HG02678 (cell line): ENCODE results near the gene TAF15.
A peak's percentile ranks its signal among the peaks of the same experiment; 100 is the strongest.

Source experiments
- ATAC-seq: cut with Tn5 transposase; IDR thresholded peaks from one replicate; pipeline ENCODE4 v1.9.1; 2021; ENCODE audit warnings: mild to moderate bottlenecking, moderate library complexity; ENCODE audit not compliant: unreplicated experiment

The TAF15 gene

DNA sequence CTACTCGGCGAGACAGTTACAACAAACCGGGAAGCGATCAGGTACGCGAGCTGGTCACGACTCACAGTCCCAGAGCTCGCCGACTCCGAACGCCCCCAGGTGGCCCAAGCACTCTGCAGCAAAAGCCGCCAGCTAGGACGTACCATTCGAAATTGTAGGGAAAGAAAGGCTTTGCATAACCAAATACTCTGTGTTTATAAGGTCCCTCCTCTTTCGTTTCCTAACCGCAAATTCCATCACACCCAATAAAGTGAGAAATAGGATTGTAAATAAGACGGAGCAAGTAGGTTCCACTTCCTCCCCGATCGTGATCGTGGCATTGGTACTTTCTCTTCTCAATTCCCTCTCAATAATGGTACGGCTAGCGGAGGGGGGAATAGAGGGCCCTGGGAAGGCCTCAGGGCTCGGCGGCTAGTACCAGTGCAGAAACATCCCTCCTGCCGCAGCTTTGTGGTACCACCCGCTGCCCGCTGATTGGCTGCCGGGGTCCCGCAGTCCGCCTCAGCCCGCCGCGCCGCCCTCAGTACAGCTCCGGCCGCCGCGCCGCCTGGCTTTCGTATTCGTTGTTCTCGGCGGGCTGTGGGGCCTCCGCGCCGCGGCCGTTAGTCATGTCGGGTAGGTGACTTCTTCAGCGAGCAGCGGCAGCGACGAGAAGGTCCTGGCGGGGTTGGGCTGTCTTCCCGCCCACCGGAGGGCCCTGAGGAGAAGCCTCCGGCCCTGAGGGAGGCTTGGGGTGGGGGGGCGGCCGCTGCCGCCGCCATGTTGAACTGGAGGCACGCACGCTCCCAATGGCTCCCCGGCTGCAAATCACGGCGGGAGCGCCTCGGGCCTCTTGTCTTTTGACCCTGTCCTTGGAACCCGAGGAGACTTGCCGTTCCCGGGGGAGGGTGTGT is at the start of gene TAF15:
TAF15 (plus strand) TSS at position 523 of the 893 bp plus-strand sequence; CDS start at position 609, 86 bp downstream.
- peak; percentile 93 for ATAC-seq

DNA sequence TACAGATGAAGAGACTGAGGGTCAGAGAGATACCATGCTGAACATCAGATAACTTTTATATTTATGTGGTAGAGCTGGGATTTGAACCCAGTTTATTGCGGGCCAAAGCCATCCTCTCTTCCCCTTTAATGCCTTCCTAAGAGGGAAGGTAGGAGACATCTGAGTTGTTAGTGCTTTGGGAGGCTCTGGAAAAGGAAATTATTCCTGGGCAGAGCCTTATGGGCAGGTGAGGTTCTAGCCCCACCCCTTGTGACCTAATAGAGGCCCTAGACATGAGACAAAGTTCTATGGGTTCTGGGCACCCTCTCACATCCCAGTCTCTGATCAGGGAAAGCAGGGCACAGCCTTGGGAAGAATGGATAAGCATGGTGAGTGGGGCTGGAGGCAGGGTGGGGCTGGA is 48.7 kb upstream of the TAF15 start, which contains the start of gene C17orf50:
C17orf50 (plus strand) TSS at position 301 of the 400 bp plus-strand sequence; CDS start at position 356, 55 bp downstream.
- ATAC-seq: no peak

DNA sequence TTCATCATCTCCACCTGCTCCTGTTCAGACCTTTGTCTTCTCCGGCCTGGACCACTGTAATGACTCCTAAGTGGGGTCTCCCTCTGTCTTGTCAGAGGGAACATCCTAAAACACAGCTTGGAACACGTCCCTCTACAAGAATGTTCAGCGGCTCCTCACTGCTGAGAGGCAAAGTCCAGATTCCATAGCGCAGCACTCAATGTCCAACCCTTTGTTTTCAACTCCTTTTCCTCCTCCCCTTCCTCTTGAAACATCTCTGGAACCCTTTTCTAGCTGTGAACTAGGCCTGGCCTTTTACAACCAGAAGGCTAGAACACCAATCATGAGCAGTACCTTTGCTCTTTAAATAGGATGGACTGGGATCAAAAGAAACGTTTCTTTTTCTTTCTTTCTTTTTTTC is 47.7 kb upstream of the TAF15 start:
- ATAC-seq: no peak

DNA sequence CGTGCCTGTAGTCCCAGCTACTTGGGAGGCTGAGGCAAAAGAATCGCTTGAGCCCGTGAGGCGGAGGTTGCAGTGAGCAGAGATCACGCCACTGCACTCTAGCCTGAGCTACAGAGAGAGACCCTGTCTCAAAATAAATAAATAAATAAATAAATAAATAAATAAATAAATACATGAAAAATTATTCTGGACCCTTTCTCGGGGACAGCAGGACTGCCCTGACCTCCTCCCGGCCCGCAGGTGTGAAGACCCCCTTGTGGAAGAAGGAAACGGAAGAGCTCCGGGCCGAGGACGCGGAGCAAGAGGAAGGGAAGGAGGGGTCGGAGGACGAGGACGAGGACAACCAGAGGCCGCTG is 45.5 kb upstream of the TAF15 start:
- ATAC-seq: no peak

DNA sequence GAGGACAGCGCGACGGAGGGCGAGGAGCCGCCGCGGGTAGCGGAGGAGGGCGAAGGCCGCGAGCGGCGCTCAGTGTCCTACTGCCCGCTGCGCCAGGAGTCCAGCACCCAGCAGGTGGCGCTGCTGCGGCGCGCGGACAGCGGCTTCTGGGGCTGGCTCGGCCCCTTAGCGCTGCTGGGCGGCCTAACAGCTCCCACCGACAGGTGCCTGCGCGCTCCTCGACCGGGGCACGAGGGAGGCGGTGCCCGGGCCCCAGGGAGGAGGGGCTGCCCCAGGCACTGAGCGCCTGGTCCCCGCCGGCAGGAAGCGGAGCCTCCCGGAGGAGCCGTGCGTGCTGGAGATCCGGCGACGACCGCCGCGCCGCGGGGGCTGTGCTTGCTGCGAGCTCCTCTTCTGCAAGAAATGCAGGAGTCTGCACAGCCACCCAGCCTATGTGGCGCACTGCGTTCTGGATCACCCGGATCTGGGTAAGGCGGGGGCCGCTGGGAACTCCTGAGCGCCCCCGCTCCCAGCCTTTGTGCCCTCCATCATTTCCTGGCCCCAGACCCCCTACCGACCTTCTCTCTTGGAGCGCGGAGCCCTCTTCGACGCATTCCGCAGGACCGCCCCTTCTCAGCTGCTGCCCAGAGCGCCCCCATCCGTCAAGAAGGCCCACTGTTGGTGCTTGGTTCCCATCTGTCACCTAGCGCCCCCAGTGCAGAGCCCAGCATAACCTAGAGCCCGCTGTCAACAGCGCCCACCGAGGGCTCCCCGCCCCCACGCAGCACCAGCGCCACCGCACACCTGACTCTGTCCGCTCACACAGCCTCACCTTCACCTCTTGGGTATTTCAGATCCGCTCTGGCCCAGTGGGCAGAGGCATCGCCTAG is 44.9 kb upstream of the TAF15 start:
- peak; percentile 92 for ATAC-seq

DNA sequence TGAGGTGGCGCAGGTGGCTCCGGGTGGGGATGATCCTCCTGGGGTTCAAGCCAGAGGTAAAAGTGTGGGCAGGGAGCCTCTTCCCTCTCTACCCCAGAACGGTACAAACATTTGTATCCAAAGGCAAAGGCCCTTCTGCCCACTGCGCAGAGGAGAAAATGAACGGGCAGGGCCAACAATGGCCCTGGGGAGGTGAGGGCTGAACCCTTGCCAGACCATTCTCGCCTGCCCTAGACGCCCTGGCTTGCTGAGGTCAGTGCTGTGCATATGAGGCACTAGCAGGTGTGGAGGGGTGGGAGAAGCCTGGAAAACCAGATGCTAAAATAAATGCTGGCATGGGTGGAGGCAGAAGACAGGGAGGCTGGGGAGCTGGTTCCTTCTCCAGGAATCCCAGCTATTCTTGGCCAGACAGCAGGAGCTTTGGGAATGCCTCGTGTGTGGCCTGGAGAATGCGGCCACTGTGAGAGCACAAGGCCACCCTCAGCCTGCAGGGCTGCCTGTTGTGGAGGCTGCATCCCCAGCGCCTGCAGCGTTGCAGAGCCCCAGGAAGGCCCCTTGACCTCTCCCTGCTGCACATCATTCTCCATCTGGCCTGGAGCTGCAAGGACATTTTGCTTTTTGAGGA is 44.1 kb upstream of the TAF15 start:
- no peak for ATAC-seq

DNA sequence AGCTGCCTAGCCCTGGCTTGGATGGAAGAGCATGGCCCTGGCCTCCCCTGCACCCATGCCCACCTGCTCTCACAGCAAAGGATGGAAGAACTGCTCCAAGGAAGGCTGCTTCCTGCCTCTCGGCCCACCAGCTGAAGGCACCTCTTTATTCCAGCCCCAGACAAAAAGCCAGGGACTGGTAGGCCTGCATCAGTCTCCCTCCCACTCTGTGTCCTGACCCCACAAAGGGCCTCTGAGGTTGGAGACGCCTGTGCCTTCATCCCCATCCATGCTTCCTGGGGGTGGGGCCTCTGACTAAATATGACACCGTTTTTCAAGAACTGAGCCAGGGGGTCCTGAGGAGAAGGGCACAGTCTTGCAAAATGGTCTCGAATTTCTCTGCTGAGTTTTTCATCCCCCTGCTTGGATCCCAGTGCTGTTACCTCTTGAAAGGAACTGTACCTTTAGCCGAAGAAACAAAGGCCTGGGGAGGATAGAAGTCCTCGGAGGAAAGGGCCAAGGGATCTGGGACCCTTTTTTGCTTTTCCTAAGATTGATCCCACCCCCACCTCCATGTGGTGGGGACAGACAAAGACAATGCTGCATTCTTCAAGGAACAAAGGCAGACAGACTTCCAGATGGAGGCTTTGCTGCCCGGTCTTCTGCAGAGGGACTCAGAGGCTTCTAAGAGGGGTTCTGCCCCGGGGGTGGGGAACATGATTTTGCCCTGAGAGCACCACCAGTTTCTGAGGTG is 43.4 kb upstream of the TAF15 start:
- ATAC-seq: no peak

DNA sequence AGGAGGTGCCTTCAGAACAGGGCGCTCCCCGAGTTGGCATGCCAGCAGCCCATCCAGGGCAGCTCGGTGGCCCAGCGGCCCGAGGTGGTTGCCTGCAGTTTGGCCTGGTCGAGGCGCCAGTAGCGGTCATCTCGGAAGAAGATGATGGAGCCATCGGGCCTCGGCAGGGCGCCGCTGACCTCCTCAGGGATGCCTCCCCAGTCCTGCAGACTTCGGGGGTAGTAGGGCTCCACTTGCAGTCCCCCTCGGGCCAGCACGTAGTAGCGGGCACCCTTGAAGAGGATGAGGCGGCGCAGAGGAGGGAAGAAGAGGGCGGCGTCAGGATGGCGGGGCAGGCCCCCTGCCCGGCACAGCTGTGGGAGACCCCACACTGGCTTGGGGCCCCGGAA is 42.8 kb upstream of the TAF15 start:
- ATAC-seq: no peak

DNA sequence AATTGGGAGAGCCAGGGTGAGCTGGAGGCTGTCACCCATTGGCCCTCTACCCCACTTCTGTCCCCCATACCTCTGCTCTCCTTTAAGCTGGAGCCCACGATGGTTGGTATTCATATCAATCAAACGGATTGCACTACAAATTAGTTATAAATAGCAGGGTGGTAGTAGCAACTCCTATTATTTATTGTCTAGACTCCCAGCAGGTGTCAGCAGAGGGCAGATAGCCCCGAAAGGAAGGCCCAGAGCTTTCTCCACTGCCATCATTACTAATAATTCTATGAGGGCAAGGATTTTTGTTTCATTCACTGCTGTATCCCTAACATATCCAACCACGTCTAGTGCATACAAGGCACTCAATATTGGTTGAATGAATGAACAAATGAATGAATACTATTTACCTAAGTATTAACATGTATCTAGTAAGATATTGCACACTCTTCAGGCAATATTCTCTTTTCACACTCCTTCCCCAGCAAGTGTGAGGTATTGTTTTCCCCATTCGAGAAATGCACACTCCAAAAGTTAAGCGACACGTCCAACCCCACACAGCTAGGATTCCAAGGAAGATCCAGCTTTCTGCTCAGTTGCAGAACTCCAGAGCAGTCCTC is 42.3 kb upstream of the TAF15 start:
- ATAC-seq: no peak

DNA sequence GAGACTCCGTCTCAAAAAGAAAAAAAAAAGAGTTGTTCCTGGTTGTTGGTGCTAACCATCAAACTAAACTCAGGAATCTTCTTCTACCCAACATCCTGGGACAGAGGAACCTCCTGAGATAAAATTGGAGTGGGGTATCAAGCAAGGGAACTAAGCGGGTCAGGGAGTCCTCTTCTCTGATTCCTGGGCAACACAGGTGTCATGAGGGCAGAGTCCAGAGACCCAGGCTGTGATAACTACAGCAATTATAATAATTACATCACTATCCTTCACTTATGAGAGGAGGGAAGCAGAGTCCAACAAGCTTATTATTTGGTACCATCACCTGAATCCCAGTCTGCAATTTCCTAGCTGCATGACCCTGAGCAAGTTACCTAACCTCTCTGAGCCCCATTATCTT is 40.5 kb upstream of the TAF15 start:
- no peak for ATAC-seq

DNA sequence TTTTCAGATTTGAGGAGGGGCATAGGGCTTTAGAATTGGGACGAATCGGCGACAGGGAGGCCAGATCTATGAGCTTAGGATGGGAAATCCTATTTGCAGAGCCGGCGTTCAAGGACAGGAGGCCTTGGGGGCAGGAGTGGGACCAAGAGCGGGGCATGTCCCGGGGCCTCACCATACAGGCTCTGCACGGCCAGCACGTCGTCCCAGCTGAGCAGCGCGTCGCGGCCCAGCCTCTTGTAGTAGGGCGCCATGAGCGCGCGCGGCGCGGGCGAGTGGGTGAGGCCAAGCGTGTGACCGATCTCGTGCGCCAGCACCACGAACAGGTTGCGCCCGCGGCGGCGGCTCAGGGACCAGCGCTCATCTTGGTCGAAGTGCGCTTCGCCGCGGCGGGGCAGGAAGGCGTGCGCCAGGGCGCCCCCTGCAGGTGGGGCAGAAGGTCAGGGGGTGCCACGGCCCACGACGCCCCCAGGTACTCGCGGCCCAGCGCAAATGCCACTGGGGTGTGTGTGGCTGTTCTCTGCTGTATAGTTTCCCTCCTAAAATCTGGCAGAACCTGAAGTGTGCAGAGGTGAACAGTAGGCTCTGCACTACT is 39.3 kb upstream of the TAF15 start:
- no peak for ATAC-seq

DNA sequence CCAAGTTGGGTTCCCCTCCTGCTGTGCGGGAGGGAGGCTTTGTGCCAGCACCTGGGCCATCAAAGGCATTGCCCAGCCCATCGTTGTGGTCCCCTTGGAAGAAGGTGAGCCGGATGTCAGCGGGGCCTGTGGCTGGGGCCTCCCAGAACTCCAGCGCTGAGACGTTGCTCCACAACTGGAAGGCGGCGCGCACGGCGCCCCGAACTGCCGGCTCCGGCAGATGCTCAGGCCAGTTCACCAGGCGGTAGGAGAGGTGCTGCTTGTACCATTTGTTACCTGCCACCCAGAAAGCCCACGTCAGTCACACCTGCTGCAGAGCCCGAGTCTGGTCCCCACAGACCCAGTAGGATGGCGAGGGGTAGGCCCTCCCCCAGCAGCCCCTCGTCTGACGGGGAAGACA is 36.2 kb upstream of the TAF15 start:
- no peak for ATAC-seq

DNA sequence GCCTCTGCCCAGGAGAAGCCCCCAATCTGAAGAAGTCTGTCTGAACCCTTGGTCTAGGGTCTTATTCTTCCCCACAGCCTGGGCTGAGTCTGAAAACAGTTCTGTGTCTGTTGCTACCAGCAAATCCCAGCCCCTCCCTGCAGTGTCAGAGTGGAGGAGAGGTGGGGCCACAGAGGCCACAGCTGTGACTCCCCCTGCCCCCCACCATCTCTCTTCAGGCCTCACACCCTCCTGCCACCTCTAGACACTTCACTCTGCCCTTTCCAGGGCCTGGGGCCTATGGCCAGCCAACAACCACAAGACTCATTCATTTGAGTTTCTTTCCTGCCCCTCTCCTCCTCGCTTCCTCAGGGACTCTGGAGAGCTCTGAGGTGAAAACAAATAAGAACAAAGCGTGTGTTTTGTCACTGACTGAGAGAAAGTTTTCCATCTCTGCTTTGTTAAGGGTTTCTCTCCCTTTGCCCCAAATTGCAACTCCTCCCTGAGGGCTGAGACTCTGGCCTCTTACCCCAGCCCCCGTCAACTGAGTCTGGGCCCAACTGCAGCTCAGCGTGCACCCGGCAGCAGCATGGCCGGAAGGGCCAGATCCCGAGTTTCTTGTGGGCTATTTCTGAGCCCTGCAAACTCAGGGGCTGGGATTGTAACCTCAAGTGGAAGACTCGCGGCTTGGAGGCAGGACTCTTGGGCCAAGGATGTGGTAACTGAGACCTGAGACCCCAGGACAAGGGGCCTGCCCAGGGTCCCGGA is 35.4 kb upstream of the TAF15 start:
- ATAC-seq: no peak

DNA sequence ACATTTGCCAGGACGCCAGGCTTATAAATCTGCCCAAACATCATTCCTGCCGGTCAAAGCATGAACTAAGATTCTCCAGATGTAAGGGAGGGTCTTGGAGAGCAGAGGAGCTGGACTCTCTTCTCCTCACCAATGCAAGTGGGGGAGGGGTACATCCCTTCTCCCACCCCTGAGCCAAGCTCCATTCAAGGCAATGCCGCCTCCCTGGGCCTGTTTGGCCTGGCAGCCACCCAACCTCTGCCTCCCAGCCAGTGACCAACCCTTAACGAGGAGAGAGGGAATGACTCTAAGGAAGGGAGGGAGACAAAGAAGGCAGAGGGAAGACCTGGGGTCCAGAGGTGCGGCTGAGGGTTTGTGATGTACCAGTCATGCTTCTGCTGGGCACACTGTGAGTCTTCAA is 34.8 kb upstream of the TAF15 start:
- no peak for ATAC-seq

DNA sequence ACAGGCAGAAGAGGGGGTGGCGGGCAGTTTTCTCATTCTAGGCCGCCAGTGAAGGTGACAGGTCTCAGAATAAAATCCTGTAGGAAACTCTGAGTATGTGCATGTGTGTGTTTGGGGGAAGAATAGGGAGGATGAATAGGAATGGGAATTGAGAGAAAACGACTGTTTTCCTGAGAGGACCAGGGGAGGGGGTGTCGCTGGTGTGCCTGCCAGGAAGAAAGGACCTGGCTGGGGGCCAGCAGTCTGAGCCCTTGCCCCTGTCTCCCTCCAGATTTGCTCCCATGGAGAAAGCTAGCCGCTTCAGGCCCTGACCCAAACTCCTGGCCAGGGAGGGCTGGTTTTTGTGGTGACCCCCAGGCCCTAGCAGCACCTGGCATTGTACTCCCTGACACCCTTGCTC is 34.2 kb upstream of the TAF15 start:
- no peak for ATAC-seq

DNA sequence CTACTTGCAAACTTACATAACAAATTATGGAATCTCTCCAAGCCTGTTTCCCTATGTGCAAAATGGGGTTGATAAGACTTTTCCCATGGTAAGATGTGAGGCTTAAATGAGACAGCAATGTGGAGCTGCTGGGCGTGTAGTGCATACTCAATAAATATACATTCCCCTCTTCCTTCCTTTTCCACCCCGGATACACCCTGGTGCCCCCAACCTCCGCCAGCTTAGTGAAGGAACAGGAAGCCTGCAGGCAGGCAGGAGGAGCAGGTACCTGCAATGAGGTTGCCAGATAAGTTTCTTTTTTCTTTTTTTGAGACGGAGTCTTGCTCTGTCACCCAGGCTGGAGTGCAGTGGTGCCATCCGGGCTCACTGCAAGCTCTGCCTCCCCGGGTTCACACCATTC is 33.7 kb upstream of the TAF15 start:
- ATAC-seq: no peak

DNA sequence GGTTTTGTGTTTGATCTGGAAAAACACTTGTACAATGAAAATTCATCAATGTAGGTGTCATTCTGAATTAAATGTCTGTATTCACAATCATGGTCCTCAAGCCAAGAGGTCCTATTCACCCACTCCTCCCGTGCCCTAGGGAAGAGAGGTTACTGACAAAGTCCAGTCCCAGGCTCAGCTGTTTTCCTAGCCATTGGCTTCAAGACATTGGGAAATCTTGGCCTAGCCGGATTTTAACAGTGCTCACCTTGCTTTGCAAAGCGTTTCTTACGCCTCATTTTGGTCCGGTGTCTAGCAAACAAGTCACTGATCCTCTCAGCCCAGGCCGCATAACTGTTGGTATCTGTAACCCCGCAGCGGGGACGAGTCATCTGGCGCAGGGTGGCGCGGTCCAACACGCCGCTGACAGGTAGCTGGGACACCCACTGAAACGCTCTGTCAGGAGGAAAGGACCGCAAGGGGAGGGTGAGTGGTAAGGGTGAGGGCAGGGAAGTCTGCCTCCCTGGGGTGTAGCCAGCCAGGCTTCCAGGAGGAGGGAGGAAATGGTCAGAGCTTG is 30.6 kb upstream of the TAF15 start:
- ATAC-seq: no peak

DNA sequence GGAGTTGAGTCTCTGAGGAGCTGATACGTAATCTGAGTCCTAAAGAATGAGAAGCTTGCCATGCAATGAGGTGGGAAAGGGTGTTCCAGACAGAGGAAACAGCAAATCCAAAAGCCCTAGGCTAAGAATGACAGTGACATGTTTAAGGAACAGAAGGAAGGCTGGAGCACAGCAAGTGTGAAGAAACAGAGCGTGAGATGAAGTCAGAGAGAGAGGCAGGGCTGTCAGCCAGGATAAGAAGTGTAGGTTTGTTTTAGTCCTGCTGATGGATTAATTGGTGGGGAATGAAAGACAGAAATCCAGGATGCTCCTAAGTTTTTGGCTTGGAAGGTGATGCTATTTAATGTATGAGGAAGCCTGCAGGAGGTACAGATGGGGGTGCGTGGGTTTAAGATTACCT is 28.3 kb upstream of the TAF15 start:
- no peak for ATAC-seq

DNA sequence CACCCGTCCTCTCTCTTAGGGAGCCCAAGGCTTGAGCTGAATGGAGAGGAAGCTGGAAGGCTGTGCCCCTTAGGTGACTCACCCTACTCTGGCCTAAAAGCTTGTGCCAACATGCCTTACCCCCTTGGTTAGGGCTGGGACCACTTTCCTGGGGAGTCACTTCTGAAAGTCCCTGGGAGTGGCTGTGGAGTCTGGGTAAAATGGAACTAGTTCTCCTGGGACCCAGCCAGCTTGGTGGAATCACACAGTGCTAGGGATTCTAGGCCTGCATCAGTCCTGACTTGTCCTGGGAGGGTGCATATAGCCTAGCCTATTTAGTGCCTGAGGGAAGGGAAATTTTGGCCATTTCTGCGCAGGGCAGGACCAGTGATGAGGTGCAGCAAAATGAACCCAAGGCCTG is 24.4 kb upstream of the TAF15 start:
- ATAC-seq: no peak
